GM19043 (cell line): ENCODE measurements around the gene CARS1.
A peak's percentile ranks its signal among the peaks of the same experiment; 100 is the strongest.

Experiments
- ATAC-seq: cut with Tn5 transposase; IDR thresholded peaks from one replicate; pipeline ENCODE4 v1.9.1; 2021; ENCODE audit warnings: low read depth; ENCODE audit not compliant: unreplicated experiment

Gene CARS1

DNA sequence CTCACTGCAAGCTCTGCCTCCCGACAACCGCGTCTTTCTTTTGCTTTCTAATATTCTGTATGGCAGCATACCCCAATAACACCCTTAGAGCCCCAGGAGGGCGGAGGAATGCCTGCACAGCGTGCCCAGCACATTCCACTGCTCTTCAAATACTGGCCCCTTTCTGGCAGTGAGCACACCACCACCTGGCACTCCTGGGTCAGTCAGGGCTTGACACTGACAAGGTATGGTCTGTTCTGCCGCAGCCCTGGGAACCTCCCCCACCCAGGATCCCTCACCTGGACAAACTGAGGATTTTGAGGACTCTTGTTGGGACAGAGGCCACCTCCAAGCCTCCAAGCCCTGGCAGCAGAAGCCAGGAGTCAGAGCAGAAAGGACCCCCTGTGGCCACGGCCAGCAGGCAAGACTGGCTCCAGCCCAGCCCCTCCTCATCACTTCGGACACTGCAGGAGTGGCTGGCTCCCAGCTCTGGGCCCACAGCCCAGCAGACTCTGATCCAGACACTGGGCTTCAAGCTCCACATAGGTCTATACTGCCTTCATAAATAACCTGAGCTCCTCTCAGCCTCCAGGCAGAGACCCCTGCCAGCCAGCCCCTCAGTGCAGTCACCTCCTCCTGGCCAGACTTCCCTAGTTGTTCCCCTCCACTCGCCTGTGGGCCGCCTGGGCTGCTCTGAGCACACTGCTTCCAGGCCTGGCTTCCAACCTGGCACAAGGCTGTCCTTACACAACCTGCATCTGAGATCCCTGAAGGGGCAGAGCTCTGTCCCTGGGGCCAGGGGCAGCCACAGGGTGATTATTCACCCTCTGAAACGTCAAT lies 14.5 kb downstream of the CARS1 start:
- no peak for ATAC-seq

DNA sequence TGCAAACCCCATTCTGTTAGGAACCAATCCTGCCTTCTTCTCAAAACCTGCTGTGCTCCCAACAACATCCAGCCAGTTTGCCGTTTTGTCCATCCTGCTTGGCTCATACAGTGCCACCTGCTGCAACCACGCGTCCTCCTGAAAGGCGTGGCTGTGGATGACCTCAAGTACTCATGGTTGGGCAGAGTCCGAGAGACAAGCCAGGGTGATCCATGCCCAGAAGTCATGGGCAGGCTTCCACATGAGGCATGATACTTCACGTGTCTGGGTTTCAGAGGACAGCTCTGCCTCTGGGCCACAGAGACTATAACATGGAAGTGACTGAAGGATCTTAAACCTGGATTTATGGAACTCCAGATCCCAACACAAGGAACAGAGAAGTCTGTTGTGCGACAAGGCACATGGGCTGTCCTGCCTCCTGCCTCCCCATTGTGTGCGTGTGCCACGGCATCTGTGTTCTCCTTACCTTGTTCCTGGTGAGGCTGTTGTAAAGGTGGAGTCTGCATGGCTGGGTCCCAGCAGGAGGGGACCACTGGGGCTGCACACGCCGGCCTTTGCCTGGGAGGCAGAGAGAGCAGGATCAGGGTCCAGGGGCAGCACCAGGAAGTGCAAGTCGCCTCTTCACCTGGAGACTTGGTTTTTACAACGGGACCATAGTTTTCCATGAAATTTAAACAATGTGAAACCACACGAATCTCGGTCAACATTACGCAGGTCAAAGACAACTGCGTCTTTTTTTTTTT lies 15.4 kb downstream of the CARS1 start:
- ATAC-seq = no peak

DNA sequence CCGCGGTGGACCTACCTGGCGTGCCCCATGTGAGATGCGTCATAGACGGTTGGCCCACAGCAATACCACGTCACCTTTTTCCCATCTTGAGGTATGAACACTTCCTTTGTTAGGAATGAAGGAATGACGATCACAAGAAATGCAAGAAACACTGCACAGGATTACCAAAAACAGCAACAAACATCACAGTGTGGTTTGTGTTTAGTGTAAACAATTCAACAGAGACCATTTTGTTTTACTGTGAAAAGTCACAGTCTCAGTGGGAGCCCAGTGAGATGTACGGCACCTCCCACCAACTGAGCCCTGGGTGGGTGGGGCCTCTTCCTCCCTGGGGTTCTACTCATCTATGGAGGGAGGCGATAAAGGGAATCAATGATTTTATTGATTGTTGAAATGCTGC lies 16.3 kb downstream of the CARS1 start:
- no peak for ATAC-seq

DNA sequence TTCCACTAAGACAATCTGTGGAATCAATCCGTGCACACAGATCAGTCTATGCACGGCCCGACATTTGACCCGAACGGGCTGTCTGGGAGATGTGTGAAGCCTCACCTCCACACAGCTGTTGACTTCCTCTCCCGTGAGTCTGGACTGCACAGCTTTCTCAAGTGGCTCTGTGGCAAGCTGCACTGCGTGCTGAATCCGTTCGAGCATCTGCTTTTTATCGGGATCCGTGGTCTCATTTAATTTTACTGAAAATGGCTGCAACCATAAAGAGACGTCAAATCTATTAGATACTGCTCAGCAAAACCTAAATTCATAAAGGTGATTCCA lies 19.3 kb downstream of the CARS1 start:
- no peak for ATAC-seq

DNA sequence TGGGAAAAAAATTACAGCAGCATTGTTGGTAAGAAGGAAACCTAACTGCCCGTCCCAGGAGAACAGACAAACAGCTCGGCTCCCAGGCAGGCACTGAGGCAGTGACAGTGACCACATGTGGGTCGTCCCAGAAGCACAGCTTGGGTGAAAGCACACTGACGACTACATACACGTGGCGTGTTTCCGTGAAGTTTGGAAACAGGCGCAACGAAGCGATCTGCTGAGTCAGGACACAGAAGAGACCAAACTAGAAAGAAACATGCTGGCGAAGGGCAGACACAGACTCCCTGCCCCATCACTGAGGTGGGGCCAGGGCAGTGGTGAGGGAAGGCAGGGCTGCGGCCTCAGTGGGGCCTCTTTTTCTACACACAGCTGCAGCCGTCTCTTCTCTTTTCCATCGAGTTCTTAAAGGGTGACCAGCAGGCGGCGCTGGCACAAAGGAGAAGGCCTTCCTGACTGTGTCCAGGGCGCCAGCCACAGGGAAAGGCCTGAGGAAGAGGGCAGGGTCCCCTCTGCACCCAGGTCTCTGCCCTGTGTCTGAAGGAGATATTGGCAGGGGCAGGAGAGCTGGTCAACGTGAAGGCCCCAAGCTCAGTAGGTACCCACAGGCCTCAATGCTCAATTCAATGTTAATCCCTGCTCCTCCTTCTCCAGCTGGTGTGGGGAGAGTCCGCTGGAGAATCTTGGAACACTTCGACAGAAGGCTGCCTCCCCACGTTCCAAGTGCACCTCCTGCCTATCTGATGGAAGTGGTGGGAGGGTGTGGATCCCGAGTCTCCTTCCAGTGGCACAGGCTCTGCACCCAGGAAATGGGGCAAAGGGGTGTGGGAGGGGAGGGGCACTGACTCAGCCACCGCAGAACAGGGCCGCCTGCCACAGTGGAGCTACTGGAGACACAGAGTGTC lies 19.9 kb downstream of the CARS1 start:
- ATAC-seq = no peak

DNA sequence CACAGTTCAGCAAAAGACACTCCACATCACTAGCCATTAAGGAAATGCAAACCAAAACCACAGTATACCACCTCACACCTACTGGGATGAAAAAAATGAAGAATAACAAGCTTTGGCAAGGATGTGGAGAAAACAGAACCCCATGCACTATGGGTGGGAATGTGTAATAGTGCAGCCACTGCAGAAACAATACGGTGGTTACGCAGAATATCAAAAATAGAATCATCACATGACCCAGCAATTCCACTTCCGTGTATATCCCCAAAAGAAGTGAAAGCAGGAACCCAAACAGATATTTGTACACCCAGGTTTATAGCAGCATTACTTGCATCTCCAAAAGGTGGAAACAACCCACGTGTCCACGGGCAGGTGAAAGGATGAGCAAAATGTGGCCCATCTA lies 20.8 kb downstream of the CARS1 start:
- ATAC-seq = no peak

DNA sequence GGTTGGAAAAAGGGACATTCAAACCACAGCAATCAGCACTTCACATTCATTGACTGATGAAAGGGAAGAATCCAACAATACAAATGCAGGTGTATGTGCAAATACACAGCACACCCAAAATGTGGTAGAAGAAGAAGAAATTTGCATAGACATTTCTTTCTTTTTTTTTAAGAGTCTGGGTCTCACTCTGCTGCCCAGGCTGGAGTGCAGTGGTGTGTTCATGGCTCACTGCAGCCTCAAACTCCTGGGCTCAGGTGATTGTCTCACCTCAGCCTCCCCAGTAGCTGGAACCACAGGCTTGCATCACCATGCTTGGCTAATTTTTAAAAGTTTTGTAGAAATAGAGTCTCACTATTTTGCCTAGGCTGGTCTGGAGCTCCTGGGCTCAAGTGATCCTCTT lies 21.9 kb downstream of the CARS1 start:
- no peak for ATAC-seq

DNA sequence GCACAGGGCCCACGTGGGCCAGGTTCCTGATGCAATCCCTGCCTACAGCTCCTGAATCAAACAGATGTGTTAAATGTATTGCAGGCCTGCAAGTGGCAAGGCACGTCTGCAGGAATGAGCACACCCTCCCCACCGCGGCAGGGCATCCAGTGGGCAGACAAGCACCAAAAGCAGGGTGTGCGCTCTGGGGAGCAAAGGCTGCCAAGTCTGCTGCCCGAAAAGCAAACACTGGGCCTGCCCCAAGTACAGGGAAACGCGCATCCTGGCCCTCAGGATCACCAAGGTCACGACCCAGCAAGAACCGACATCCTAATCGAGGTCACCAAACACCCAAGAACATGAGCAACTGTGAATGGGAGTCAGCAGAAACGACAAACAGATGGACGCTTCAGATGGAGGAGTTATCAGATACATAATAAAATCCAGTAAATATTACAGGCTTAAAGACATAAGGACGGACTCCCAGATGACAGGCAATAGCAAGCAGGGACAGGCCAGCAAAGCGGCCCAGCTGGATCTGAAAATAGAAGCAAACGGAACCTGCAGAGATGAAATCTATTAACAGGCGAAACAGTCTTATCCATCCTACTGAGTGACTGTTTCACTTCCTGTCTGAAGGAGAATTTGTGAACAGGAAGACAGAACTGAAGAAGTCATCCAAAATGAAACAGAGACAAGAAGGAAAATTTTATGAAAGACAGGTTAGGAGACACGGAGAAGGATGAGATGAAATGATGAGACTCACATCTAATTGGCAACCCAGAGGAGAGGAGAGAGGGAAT lies 26.7 kb downstream of the CARS1 start:
- ATAC-seq = no peak

DNA sequence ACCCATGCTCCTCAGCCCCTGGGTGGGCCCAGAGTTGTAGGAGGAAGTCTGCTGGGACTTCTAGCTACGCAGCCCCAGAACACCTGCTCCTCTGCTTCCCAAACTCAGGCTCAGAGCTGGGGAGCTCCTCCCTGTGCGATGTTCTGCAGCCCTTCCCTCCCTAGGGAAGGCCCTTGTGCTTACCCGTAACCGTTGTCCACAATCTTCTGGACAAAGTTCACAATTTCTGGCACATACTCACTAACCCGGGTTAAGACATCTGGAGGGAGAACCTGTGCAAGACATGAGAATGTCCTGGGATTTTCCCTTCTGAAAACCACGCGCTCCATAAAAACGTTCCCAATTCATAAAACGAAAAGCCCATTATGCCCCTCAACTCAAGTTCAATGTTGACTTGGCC lies 28.4 kb downstream of the CARS1 start:
- no peak for ATAC-seq

DNA sequence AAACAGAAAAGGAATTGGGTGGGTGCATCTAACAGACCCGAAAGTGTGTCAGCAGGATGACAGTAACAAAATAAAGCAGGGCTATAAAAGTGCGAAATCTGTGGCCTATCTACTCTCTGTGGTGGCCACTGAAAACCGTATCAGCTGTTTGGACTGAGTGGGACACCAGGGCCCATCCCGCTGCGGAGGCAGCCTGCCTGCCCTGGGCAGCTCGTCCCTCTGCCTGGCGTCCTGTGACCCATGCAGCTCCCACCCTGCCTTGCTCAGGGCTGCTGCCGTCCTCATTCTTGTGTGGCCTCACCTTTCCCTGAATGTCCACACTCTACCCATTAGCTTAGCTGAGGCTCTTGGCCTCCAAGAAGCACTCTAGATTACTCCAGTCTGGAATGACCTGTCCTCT lies 30.4 kb downstream of the CARS1 start:
- no peak for ATAC-seq

DNA sequence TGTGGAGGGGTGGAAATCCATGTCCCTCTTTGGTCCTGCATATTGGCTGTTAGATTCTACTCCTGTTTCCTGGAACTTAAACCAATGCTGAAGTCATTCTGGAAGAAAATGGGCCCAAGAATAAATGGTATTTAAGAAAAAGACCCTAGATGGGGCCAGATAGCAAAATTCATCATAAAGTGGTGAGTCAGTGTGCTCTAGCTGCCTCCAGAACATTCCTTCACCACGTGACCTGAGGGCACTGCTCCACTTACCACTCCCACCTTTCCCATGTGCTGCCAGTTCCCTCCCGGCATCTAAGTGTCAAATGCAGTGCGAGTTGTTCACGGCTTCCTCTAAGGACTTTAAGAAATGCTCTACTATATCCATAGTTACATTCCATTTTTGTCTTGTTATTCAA lies 34.2 kb downstream of the CARS1 start:
- ATAC-seq = no peak

DNA sequence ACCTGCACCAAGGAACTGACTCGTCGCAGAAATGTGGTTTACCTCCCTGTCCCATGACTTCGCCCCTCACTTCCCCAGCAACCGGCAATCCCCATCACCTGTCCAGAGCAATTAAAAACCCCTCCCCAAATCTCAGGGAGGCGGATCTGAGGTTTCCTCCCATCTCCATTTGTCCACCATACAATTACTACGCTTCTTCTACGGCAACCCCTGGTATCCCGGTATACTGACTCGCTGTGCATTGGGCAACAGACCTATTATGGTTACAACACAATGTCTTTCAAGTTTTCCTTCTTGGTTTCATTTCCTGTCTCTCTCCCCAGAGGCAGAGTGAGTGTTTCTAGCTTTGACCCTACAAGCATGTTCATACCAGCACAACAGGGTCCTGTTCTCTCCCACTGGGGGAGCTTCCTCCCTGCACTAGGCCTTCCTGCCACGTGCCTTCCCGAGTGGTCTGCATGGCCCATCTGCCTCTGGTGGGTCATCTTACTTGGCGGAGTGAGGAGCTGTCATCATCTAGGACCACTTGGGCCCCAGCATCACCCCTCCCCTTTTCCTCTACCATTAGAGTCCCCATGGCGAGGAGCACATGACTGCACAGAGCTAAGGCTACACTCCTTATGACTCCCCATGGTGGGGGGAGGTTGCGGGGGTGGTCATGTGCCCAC lies 34.8 kb downstream of the CARS1 start:
- ATAC-seq = peak; percentile 87

DNA sequence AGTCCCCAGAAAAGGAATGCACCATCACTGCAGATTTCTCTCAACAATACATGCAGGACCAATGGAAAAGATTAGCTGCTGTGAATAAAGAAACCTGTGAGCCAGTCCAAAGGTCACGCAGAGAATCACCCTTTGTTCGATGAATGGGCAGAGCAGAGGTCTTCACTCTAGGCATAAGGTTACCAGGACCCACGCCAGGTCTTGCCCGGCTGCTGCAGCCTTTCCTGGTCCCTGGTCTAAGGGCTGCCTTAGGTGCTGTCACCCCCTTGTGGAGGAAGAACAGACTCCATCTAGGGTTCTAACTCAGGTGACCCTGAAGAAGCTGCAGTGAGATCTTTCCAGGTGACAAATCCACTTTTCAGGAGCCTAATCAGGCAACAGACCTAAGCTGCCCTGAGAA lies 36.1 kb downstream of the CARS1 start:
- no peak for ATAC-seq

DNA sequence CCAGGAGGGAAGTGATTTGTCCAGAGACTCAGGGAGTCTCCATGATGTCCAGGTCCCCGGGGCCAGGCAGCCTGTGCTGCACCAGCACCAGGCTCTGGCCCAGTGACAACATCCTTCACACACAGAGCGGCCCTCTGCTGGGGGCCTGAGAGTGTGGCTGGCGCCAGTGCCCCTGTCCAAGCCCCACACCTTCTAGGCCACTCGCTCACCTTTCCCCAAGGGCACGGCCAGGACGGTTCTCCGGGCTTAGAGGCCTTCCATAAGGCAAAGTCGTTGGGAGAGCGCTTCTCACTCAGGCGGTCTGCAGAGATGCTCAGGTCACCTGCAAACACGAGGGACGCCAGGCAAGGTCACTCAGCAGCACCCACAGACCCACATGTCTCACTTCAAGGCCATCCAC lies 37.2 kb downstream of the CARS1 start:
- no peak for ATAC-seq

DNA sequence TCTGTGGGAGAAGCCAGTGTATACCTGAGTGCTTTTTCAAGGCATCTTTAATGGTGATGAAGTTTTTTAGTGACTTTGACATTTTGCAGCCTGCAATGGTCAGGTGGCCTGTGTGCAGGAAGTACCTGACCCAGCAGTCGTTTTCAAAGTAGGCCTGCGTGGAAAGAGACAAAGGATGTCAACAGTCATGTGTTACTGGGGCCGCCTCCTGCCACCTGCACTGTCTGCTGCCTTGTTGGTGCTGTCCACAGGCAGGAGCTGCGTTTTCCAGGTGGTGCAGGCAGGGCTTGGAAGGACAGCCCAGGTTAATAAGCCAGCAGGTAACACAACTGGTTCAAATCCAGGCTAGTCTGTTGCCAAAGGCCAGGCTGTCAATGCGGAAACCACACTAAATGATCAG lies 38.6 kb downstream of the CARS1 start:
- no peak for ATAC-seq

DNA sequence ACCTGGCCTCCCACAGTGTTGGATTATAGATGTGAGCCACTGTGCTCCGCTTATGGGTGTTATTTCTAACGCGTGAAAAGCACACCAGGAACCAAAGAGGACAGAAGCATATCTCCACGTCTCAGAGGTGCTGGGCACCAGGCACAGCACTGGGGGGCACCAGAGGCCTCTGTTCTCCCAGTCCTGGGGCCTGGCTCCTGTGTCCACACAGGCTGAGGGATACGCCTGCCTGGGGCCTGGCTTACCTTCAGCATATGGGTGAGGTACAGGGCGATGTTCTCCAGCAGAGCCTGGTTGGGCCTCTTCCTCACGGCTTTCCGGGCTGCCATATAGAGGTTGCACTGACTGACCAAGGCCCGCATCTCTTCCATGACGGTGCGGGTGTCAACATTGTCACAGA lies 40.4 kb downstream of the CARS1 start:
- no peak for ATAC-seq

DNA sequence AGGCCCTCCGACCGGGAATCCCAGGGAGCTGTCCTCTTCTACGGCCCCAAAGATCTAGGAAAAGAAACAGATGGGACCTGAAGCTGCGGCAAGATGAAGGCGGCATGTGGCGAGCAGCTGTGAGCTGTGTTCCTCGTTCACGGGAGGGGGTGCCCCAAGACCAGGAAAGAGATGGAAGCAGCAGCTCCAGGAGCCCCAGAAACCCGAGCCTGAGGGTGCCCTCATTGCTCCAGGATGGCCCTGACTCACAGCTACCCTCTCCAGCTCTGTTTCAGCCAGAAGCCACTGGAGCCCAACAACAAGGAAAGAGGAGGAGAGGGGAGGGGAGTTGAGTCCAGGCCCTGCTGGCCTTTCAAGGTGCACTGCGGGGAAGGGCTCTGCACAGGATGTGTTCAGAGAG lies 41.4 kb downstream of the CARS1 start:
- ATAC-seq = no peak

DNA sequence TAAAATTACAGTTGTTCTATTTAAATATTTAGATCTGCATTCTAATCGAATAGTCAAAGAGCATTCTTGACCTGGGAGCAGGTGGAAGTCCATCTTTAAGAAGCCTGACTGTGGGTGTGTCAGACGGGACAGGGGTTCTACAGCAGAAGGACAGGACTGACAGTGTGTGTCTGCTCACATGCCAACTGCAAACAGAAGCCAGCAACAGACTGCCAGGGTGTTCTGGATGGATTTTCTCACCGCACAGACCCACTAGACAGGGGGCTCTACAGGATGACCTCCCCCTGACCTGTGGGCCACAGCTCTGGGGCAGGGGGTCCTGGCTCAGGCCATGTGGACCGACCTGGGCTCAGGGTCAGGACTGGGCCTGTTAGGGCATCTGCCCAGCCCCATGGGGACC lies 42.3 kb downstream of the CARS1 start:
- ATAC-seq = no peak

DNA sequence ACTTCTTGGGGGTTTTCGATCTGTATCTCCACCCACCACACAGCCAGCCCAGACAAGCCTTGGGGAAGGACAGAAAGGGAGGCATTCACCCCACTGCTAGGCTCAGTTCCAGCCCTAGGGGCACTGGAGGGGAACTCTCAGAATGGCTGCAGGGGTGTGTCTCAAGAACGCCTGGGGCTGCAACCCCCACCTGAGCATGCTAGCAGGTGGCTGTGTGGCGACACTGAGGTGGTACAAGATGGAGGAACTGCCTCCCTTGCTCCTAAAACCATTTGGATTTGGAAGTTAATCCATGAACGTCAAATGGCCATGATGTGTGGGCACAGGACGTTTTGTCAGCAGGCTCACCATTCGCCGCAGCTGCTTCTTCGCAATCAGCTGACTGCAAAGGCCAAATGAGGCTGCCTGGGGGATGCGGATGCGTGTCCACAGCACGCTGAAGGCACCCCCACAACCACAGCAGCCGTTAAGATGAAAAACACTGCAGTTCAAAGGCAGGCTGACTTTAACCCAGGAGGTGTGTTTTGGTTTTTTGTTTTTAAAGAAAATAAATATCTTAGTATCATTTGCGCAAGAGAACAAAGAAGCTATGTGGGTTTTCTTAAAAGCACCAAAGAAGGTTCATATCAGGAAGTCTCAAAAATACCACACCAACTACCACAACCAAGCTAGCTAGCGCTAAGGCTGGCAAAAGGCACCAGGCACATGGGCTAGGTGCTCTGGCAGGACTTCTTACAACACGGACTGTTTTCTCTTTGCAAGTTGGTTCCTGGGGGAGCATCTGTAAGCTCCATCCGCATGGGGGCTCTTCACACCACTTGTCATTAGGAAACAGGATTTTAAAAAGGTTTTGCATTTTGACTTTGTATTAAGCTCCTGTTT lies 42.9 kb downstream of the CARS1 start:
- ATAC-seq = no peak
